Muscle of leg (tissue), 11 donors: ENCODE results near the gene PYGM. TPM values are rescaled to one million over a fixed set of nuclear protein-coding genes. Genes with fewer than 3 reads are reported as not detected.

Experiments used
- DNase-seq: peaks from one replicate; pipeline ENCODE4 v3.0.0; 2013
- H3K27ac ChIP-seq: one replicate; pipeline ENCODE4 v1.5.1; 2013; ENCODE audit warnings: mild to moderate bottlenecking, low read length, control low read depth
- H3K27me3 ChIP-seq: one replicate; pipeline ENCODE4 v1.6.1; 2013; ENCODE audit warnings: low read length; ENCODE audit not compliant: control insufficient read depth, insufficient read depth
- H3K36me3 ChIP-seq: one replicate; pipeline ENCODE4 v1.6.1; 2013; ENCODE audit warnings: low read length; ENCODE audit not compliant: control insufficient read depth, insufficient read depth
- H3K4me1 ChIP-seq: one replicate; pipeline ENCODE4 v1.6.1; 2013; ENCODE audit warnings: low read length; ENCODE audit not compliant: control insufficient read depth, insufficient read depth
- H3K4me3 ChIP-seq: one replicate; pipeline ENCODE4 v1.5.1; 2013; ENCODE audit warnings: low read length, control low read depth
- H3K9me3 ChIP-seq: replicated peaks from 2 replicates; pipeline ENCODE4 v1.6.1; 2013; ENCODE audit warnings: low read depth, low read length; ENCODE audit not compliant: control insufficient read depth
- WGBS: methylation state at CpG from one replicate; pipeline ENCODE4 v1.1.5; 2013; ENCODE audit warnings: missing lambda C conversion rate; ENCODE audit not compliant: insufficient coverage; 5-methylcytosine and 5-hydroxymethylcytosine counted together
- polyA plus RNA-seq, 8 donors: library from polyadenylated mRNA; unstranded; fragments of 120-200 nt; gene quantifications; one replicate each; pipeline versions ENCODE4 v1.2.1 to v1.2.3, GENCODE V29; 2013; ENCODE audit warnings: inconsistent platforms in 1 of 8, low replicate concordance in 1 of 8; ENCODE audit not compliant: insufficient read length in 8 of 8, insufficient read depth in 1 of 8
- total RNA-seq: library from RNA; stranded (reverse); fragments of 120-200 nt; gene quantifications from one replicate; pipeline ENCODE4 v1.2.4, GENCODE V29; 2013

The PYGM gene
- total and polyA plus RNA-seq, 9 donors = 60.3 to 328 (median 182) TPM

DNA sequence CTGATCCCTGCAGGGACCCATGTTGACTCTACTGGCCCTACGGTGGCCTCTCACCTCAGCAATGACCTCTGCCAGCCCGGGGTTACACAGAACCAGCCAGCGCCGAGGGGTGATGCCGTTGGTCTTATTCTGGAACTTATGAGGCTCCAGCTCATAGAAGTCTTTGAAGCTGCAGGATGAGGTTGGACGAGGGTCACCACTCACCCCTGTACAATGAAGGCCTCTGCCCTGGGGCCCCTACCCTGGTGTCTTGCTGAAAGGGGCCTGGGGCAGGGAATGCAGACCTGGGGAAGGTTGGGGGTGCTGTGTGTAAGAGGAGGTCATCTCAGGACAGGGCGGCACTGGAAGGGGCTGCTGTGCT lies 6.8 kb downstream of the PYGM start:
- DNase-seq = no peak
- Histone ChIP-seq H3K4me1 (peaks cover 20% of the 10 kb centered on the region), H3K27ac (no peak overlapping the region), H3K36me3 (peaks cover 63% of the 10 kb centered on the region), H3K27me3 (no peaks in the 10 kb centered on the region), H3K4me3 (no peak overlapping the region), H3K9me3 (no peaks in the 10 kb centered on the region)
- WGBS = 90% methylated on average over 6 of the region's 7 CpGs

DNA sequence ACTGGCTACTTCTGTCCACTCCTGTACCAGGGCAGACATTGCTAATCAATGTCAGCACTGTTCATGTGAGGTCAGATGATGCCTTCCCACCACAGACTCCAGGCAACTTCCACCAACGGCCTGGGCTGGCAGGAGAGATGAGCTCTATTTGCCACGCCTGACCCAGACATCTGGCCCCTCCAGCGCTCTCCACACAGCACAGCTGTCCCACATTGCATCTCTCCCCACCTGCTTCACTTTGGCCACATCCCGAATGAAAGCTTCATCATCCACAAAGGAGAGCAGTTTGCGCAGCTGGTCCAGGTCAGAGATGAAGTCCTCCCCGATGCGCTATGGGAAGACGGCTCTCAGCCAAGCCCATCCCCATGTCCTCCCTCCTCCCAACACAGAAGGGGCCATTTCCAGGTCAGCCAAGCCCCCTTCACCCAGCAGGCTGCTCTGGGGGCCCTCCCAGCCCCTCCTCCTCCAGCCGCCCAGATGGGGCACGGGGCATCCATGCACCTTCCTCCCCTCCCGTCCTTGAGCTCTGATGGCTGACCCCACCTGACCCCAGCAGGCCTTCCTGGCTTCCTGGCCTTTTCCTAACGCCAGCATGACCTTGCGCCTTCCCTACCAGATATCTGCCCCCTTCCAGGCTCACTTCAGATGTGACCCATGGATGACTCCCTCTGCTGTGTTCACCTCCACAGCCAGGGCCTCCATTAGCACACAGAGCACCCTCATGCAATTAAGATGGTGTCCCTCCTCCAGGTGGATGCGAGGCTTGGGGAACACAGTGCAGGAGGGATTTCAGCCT lies 7.4 kb downstream of the PYGM start:
- H3K27ac ChIP-seq = no peak overlapping the region
- no peak overlapping the region for H3K4me3 ChIP-seq
- H3K36me3 ChIP-seq = peaks cover 59% of the 10 kb centered on the region
- no peaks in the 10 kb centered on the region for H3K9me3 ChIP-seq
- peak; percentile 61 for DNase-seq
- peaks cover 14% of the 10 kb centered on the region for H3K4me1 ChIP-seq
- 45% methylated on average over 13 of the region's 14 CpGs for WGBS
- H3K27me3 ChIP-seq = no peaks in the 10 kb centered on the region

GRCh38 chr11:64751580-64751979 lies 8.2 kb downstream of the PYGM start:
- no peak for DNase-seq
- H3K27ac ChIP-seq = no peak overlapping the region
- no peak overlapping the region for H3K4me3 ChIP-seq
- peaks cover 51% of the 10 kb centered on the region for H3K36me3 ChIP-seq
- peaks cover 13% of the 10 kb centered on the region for H3K4me1 ChIP-seq
- H3K27me3 ChIP-seq = no peaks in the 10 kb centered on the region
- no peaks in the 10 kb centered on the region for H3K9me3 ChIP-seq
- WGBS = 87% methylated on average over 6 of the region's 9 CpGs

DNA sequence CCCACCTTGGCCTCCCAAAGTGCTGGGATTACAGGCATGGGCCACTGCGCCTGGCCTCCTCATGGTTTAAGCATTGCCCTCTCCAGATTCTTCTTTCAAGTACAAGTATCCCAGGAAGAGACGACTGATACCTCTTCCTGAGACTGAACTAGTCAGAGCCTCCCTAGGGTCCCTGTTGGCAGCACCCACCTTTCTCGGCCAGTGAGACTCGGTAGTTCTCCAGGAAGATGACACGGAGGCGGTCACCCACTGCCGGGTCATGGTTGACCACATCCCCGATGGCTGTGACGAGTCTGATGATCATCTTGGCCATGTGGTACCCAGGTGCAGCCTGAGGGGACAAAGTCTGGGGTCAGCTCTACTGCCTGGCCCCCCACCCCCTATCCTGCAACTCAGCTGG lies 8.6 kb downstream of the PYGM start:
- 89% methylated on average over 9 of the region's 9 CpGs for WGBS
- no peak overlapping the region for H3K4me3 ChIP-seq
- H3K4me1 ChIP-seq = peaks cover 16% of the 10 kb centered on the region
- no peak for DNase-seq
- no peaks in the 10 kb centered on the region for H3K9me3 ChIP-seq
- no peak overlapping the region for H3K27ac ChIP-seq
- no peaks in the 10 kb centered on the region for H3K27me3 ChIP-seq
- H3K36me3 ChIP-seq = peaks cover 48% of the 10 kb centered on the region

DNA sequence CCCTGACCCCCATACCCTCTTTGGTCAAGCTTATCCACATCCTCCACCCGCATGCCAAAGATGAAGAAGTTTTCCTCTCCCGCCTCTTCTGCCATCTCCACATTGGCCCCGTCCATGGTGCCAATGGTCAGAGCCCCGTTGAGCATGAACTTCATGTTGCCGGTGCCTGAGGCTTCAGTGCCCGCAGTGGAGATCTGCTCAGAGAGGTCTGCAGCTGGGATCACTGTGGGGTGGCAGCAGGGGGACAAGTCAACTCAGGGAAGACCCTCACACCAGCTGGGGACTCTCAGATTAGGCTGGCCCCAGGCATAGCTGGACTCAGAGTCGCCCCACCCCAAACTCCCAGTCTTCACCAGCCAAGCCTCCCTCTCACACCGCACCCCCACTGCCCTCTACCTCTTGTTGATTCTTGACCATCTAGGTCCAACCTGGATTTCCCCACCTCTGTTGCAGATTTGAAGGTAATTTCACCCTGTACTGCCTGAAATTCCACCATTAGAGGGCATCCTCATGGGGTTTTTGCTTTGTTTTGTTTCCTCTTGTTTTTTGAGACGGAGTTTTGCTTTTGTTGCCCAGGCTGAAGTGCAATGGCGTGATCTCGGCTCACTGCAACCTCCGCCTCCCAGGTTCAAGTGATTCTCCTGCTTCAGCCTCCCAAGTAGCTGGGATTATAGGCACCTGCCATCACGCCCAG lies 9.3 kb downstream of the PYGM start:
- no peaks in the 10 kb centered on the region for H3K9me3 ChIP-seq
- H3K27ac ChIP-seq = no peak overlapping the region
- H3K27me3 ChIP-seq = no peaks in the 10 kb centered on the region
- peaks cover 43% of the 10 kb centered on the region for H3K36me3 ChIP-seq
- peaks cover 21% of the 10 kb centered on the region for H3K4me1 ChIP-seq
- H3K4me3 ChIP-seq = no peak overlapping the region
- DNase-seq = no peak
- WGBS = 92% methylated on average over 7 of the region's 13 CpGs

- peaks cover 17% of the 10 kb centered on the region for H3K27me3 ChIP-seq
- H3K36me3 ChIP-seq = peaks cover 26% of the 10 kb centered on the region
- no peak overlapping the region for H3K4me3 ChIP-seq
- H3K9me3 ChIP-seq = no peaks in the 10 kb centered on the region
- peak overlapping the region; percentile 42 for H3K27ac ChIP-seq
- WGBS = 57% methylated on average over 11 of the region's 15 CpGs
- H3K4me1 ChIP-seq = peaks cover 40% of the 10 kb centered on the region
- DNase-seq = no peak
Observed at GRCh38 chr11:64747961-64748665, 11.7 kb downstream of the PYGM start.

GRCh38 chr11:64746486-64746885 lies 13.3 kb downstream of the PYGM start:
- DNase-seq = no peak
- Histone ChIP-seq H3K27me3 (peaks cover 34% of the 10 kb centered on the region), H3K4me1 (peaks cover 46% of the 10 kb centered on the region), H3K27ac (peak overlapping the region; percentile 78), H3K36me3 (peaks cover 12% of the 10 kb centered on the region), H3K4me3 (no peak overlapping the region), H3K9me3 (no peaks in the 10 kb centered on the region)
- WGBS = 87% methylated on average over 8 of the region's 10 CpGs

DNA sequence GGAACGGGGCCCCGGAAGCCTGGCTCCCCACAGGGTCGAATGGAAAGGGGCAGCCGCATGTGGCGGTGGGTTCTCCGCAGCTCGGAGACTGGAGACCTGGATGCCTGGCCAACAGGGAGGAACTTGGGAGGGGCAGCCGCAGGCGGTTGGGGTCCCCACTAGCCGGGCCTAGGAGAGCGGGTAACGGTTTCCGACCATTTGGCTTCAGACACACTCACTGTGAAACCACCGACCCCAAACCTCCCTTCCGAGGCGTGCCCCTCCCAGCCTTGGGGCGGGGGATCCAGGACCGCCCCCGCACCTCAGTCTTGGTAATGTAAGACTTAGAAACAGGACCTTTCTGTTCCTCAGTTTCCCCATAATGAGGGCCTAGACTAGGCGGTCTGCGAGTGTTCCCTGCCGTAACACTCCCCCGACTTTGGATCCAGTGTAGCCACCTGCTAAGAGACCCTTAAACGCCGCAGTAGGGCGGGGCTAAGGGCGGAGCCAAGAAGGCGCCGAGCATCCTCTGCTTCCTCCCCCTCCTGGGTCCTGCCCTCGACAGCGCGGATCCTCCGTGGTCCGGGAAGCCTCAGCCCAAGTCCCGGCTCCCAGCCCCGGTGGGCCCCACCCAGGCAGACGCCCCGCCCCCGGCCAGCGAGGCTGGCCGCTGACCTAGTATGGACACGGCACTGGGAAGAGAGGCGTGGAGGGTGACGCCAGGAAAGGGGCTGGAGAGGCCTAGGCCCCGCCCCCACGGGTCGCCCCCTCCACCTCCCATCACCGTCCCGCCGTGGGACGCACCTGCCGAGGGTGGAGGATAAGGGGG lies 14.0 kb downstream of the PYGM start:
- Histone ChIP-seq H3K27me3 (peaks cover 41% of the 10 kb centered on the region), H3K36me3 (peaks cover 7% of the 10 kb centered on the region), H3K27ac (peak overlapping the region; percentile 92), H3K4me3 (peak overlapping the region; percentile 49), H3K4me1 (peaks cover 48% of the 10 kb centered on the region), H3K9me3 (no peaks in the 10 kb centered on the region)
- DNase-seq = peak; percentile 88
- under 1% methylated on average over 38 of the region's 52 CpGs for WGBS

GRCh38 chr11:64745189-64745520 lies 14.6 kb downstream of the PYGM start:
- Histone ChIP-seq H3K27ac (peak overlapping the region; percentile 92), H3K36me3 (peaks cover 1% of the 10 kb centered on the region), H3K4me3 (peak overlapping the region; percentile 49), H3K9me3 (no peaks in the 10 kb centered on the region), H3K27me3 (peaks cover 47% of the 10 kb centered on the region), H3K4me1 (peaks cover 48% of the 10 kb centered on the region)
- under 1% methylated on average over 19 of the region's 20 CpGs for WGBS
- DNase-seq = peak; percentile 71
